Erythroblast (primary cell): ENCODE data around the gene STK24.

Experiments
- DNase-seq, 2 experiments: peaks; one replicate each; lab custom pipeline; 2025; lab: John Stamatoyannopoulos, UW
- GATA1 ChIP-seq: IDR thresholded peaks from 2 replicates; pipeline ENCODE4 v1.6.1; 2011; ENCODE audit warnings: low read depth, mild to moderate bottlenecking, control low read depth, low read length, moderate library complexity
- POLR2A ChIP-seq: IDR thresholded peaks from 2 replicates; pipeline ENCODE4 v1.6.1; 2011; ENCODE audit warnings: mild to moderate bottlenecking, low read length

The STK24 gene

GRCh38 chr13:98397221-98397620 lies 179.7 kb downstream of the STK24 start:
- TF ChIP-seq POLR2A (no peak), GATA1 (no peak)
- DNase-seq, result no peak

- no peak for TF ChIP-seq POLR2A
- no peak for TF ChIP-seq GATA1
- no peak for DNase-seq
These were observed 180.7 kb downstream of the STK24 start for GRCh38 chr13:98396071-98396710.
